ENCODE measurements around the gene METTL8. TPM values are rescaled to one million over a fixed set of nuclear protein-coding genes. Genes with fewer than 3 reads are reported as not detected.
"Not testable (repeated sequence)": the region's sequence is repeated elsewhere in the genome, so short reads cannot be mapped to it uniquely, and the experiment has no call there.

Gene METTL8
- total and polyA plus RNA-seq, 7 donors = 3.0 to 15.5 (median 10.8) TPM

- H3K27ac ChIP-seq = no peak overlapping the region
- H3K9me3 ChIP-seq = no peaks in the 10 kb centered on the region
- H3K27me3 ChIP-seq (ENCODE audit: insufficient read depth in 3 of 3, low read length in 2 of 3) = no peaks in the 10 kb centered on the region
- TF ChIP-seq CTCF (IDR thresholded peaks at IDR 0.05) = no peak
- no peaks in the 10 kb centered on the region for H3K4me1 ChIP-seq
- DNase-seq (no peak), ATAC-seq (no peak)
- H3K36me3 ChIP-seq (ENCODE audit: insufficient read depth in 1 of 2, low read depth in 1 of 2) = no peaks in the 10 kb centered on the region
- intact Hi-C loops (cut with DNase I) = no loop called here
- no peak overlapping the region for H3K4me3 ChIP-seq
- WGBS, 3 donors = 88 to 91% (median 91%) methylated on average over 3 of the region's 3 CpGs
Observed at GRCh38 chr2:171420728-171421563, 12.8 kb downstream of the METTL8 start.

GRCh38 chr2:171419333-171419732 lies 14.5 kb downstream of the METTL8 start:
- 94 to 97% (median 96%) methylated on average over 2 of the region's 2 CpGs for WGBS, 3 donors
- ATAC-seq (no peak), DNase-seq (no peak)
- Histone ChIP-seq H3K4me3 (no peak overlapping the region), H3K27ac (no peak overlapping the region), H3K9me3 (no peaks in the 10 kb centered on the region), H3K4me1 (peaks cover 5% of the 10 kb centered on the region), H3K27me3 (ENCODE audit: insufficient read depth in 3 of 3, low read length in 2 of 3) (no peaks in the 10 kb centered on the region), H3K36me3 (ENCODE audit: insufficient read depth in 1 of 2, low read depth in 1 of 2) (no peaks in the 10 kb centered on the region)
- TF ChIP-seq CTCF (IDR thresholded peaks at IDR 0.05) = no peak
- intact Hi-C loops (cut with DNase I) = loop anchor here (5.0 to 10.0 kb wide), 3 partner anchors 72 to 447 kb away; no protein-coding TSS in a partner anchor

DNA sequence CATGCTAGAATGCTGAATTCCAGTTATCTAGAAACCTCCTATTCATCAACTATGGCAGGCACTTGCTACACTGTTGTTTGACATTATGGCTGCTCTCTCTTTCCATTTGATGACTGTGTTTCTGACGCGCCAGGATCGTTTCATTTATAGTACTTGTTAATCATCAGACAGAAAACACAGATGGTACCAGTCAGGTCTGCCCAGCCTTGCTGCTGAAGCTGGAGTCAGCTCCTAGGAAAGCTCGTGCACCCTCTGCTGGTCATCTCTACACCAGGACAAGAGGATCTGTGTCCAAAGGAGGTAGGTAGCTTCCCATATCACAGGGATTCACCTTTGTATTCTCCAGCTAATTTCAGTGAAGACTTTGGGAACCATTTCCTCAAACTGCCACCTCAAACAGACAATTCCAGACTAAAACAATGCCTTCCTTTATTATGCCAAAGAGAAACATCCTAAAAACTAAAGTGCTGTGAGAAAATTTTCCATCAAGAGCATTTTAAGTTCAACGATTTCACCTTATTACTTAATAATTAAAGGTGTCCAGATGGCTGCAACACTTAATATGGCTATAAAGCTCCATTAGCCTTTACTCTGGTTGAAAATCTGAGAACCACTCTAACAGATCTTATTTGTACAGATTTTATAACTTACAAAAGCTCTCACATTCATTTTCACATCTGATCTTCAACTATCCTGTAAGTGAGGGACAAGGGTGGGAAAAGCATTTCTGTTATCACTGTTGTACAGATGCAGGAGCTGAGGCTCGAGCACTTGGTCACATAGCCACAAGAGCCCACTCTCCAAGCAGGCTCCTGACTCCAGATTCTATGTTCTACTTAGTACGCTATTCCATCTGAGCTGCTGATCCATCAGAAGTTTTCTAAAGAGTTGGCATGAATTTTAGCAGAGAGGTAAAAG lies 17.5 kb downstream of the METTL8 start:
- TF ChIP-seq CTCF (IDR thresholded peaks at IDR 0.05) = peak; percentile 80
- ATAC-seq (peak; percentile 97 to 100 (median 98)), DNase-seq (peak; percentile 79 to 88)
- 29 to 39% (median 33%) methylated on average over 7 of the region's 7 CpGs for WGBS, 3 donors
- no peak overlapping the region for H3K4me3 ChIP-seq
- H3K4me1 ChIP-seq = peaks cover 5% of the 10 kb centered on the region
- peak overlapping the region; percentile 48 for H3K27ac ChIP-seq
- no peaks in the 10 kb centered on the region for H3K36me3 ChIP-seq (ENCODE audit: insufficient read depth in 1 of 2, low read depth in 1 of 2)
- intact Hi-C loops (cut with DNase I) = loop anchor here (1.0 to 10.0 kb wide), 5 partner anchors 69 to 487 kb away; partner anchors contain the start of gene GORASP2 (in 1 of the 2)
- no peaks in the 10 kb centered on the region for H3K27me3 ChIP-seq (ENCODE audit: insufficient read depth in 3 of 3, low read length in 2 of 3)
- H3K9me3 ChIP-seq = no peaks in the 10 kb centered on the region

DNA sequence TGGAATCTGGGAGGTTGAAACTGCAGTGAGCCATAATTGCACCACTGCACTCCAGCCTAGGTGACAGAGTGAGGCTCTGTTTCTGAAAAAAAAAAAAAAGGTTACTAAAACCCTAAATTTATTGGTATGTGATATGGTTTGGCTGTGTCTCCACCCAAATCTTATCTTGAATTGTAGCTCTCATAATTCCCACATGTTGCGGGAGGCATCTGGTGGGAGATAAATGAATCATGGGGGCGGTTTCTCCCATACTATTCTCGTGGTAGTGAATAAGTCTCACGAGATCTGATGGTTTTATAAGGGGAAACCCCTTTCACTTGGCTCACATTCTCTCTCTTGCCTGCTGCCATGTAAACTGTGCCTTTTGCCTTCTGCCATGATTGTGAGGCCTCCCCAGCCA lies 19.1 kb downstream of the METTL8 start:
- 89 to 92% (median 89%) methylated on average over 4 of the region's 4 CpGs for WGBS, 3 donors
- ATAC-seq; H3K9me3 ChIP-seq; H3K36me3 ChIP-seq (ENCODE audit: insufficient read depth in 1 of 2, low read depth in 1 of 2); H3K27ac ChIP-seq; H3K4me1 ChIP-seq; H3K4me3 ChIP-seq; DNase-seq; H3K27me3 ChIP-seq (ENCODE audit: insufficient read depth in 3 of 3, low read length in 2 of 3): not testable (repeated sequence)
- intact Hi-C loops (cut with DNase I) = loop anchor here (5.0 to 10.0 kb wide), 3 partner anchors 67 to 442 kb away; no protein-coding TSS in a partner anchor

All from psoas muscle (tissue), 8 donors.